ENCODE data around the gene TLCD2.
"Not testable (repeated sequence)": the region's sequence is repeated elsewhere in the genome, so short reads cannot be mapped to it uniquely, and the experiment has no call there.

TLCD2 gene

GRCh38 chr17:1703063-1703462, 7.1 kb downstream of the TLCD2 start:
- intact Hi-C loops (cut with DNase I) = no loop called here
- DNase-seq = peak in 2 of 10 donors; percentile 0 to 6

GRCh38 chr17:1699891-1700290, 10.3 kb downstream of the TLCD2 start:
- DNase-seq; intact Hi-C loops (cut with DNase I): not testable (repeated sequence)

- intact Hi-C loops (cut with DNase I) = no loop called here
- peak in 1 of 10 donors; percentile 70 for DNase-seq
Measured at GRCh38 chr17:1697681-1698080, 12.5 kb downstream of the TLCD2 start.

- intact Hi-C loops (cut with DNase I) = no loop called here
- DNase-seq = no peak
Measured at GRCh38 chr17:1695365-1695764, 14.8 kb downstream of the TLCD2 start.

- intact Hi-C loops (cut with DNase I) = no loop called here
- DNase-seq = peak in 1 of 10 donors; percentile 15
Measured at GRCh38 chr17:1693339-1693738, 16.8 kb downstream of the TLCD2 start.

- intact Hi-C loops (cut with DNase I) = no loop called here
- DNase-seq = peak in 1 of 10 donors; percentile 1
Measured at GRCh38 chr17:1690544-1691221, 19.5 kb downstream of the TLCD2 start.

- DNase-seq; intact Hi-C loops (cut with DNase I): not testable (repeated sequence)
Measured at GRCh38 chr17:1688405-1688804, 21.8 kb downstream of the TLCD2 start.

- peak in 1 of 10 donors; percentile 16 for DNase-seq
- intact Hi-C loops (cut with DNase I) = no loop called here
Measured at GRCh38 chr17:1686086-1686485, 24.1 kb downstream of the TLCD2 start.

GRCh38 chr17:1684378-1685189, 25.6 kb downstream of the TLCD2 start, which contains the start of gene PRPF8:
PRPF8 (minus strand) TSS chr17:1684867; CDS start chr17:1684571, 296 bp downstream.
- intact Hi-C loops (cut with DNase I) = loop anchor here (5.0 kb wide), 1 partner anchor 33 kb away; no protein-coding TSS in a partner anchor

GRCh38 chr17:1683459-1683858, 26.7 kb downstream of the TLCD2 start:
- DNase-seq = peak in 1 of 10 donors; percentile 36
- intact Hi-C loops (cut with DNase I) = loop anchor here (5.0 kb wide), 1 partner anchor 34 kb away; no protein-coding TSS in a partner anchor

More at GRCh38 chr17:1684378-1685189, 25.6 kb downstream of the TLCD2 start, which contains the start of gene PRPF8:
- DNase-seq = peak; percentile 96 to 100 (median 98)

- intact Hi-C loops (cut with DNase I) = no loop called here
- DNase-seq = peak in 1 of 10 donors; percentile 64
Measured at GRCh38 chr17:1676401-1676800, 33.8 kb downstream of the TLCD2 start.

- DNase-seq = peak in 2 of 10 donors; percentile 58 to 70
- intact Hi-C loops (cut with DNase I) = no loop called here
Measured at GRCh38 chr17:1673041-1673785, 37.0 kb downstream of the TLCD2 start.

- intact Hi-C loops (cut with DNase I) = not testable (repeated sequence)
- peak in 3 of 10 donors; percentile 15 to 40 (median 19) for DNase-seq
Measured at GRCh38 chr17:1663934-1664333, 46.2 kb downstream of the TLCD2 start.

GRCh38 chr17:1661045-1661444, 49.1 kb downstream of the TLCD2 start:
- intact Hi-C loops (cut with DNase I) = no loop called here
- DNase-seq = peak in 2 of 10 donors; percentile 33 to 42

- intact Hi-C loops (cut with DNase I) = no loop called here
- DNase-seq = peak in 3 of 10 donors; percentile 8 to 22 (median 15)
Measured at GRCh38 chr17:1658100-1658499, 52.1 kb downstream of the TLCD2 start.

GRCh38 chr17:1653735-1654134, 56.4 kb downstream of the TLCD2 start:
- intact Hi-C loops (cut with DNase I) = no loop called here

GRCh38 chr17:1652794-1653193, 57.4 kb downstream of the TLCD2 start:
- intact Hi-C loops (cut with DNase I) = not testable (repeated sequence)
- peak in 2 of 10 donors; percentile 10 to 11 for DNase-seq

More at GRCh38 chr17:1653735-1654134, 56.4 kb downstream of the TLCD2 start:
- peak in 3 of 10 donors; percentile 2 to 13 (median 6) for DNase-seq
